PC-3 (cell line): ENCODE data around the gene PDLIM5.

Experiments
- EZH2 ChIP-seq: fragments of 300-600 bp; sonication (generic); IDR thresholded peaks from one replicate; pipeline ENCODE4 v1.6.1; 2017; ENCODE audit warnings: antibody characterized with exemption, mild to moderate bottlenecking, low read length; ENCODE audit not compliant: unreplicated experiment
- TF ChIP-seq, protein P1 (sequence below): fragments of 300-600 bp; sonication (generic); conservative IDR thresholded peaks from 2 replicates; pipeline ENCODE4 v1.5.1; 2017; ENCODE audit warnings: antibody characterized with exemption, low read depth, mild to moderate bottlenecking, low read length

DNA sequence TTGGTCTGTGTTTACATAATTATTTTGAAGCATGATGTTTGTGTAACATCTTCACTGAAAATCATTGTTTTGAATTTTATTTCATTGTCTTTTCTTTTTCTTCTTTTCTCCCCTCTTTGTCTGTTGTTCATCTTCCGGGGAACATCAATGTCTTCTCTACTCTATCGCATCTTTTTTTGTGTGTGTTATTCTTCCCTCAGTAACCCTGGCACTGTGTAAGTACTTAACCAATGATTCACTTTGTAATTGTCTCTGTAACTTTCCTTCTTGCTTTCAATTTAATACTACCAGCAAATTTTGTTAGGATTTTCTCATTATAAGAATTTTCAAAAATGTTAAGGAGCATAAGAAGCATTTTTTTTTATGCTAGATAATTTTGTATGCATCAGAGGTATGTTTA lies 130.8 kb downstream of the PDLIM5 start:
- TF ChIP-seq, protein P1, sequence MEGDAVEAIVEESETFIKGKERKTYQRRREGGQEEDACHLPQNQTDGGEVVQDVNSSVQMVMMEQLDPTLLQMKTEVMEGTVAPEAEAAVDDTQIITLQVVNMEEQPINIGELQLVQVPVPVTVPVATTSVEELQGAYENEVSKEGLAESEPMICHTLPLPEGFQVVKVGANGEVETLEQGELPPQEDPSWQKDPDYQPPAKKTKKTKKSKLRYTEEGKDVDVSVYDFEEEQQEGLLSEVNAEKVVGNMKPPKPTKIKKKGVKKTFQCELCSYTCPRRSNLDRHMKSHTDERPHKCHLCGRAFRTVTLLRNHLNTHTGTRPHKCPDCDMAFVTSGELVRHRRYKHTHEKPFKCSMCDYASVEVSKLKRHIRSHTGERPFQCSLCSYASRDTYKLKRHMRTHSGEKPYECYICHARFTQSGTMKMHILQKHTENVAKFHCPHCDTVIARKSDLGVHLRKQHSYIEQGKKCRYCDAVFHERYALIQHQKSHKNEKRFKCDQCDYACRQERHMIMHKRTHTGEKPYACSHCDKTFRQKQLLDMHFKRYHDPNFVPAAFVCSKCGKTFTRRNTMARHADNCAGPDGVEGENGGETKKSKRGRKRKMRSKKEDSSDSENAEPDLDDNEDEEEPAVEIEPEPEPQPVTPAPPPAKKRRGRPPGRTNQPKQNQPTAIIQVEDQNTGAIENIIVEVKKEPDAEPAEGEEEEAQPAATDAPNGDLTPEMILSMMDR = no peak
- no peak for TF ChIP-seq EZH2
